Measurements from ENCODE around the gene EN2. TPM values are rescaled to one million over a fixed set of nuclear protein-coding genes. Genes with fewer than 3 reads are reported as not detected.

The EN2 gene
- total RNA-seq, 2 experiments from 2014 or later: not detected

GRCh38 chr7:155449008-155449868 is 8.7 kb upstream of the EN2 start:
- H3K36me3 Mint-ChIP-seq (ENCODE audit: low read depth): no peaks in the 10 kb centered on the region
- H3K27me3 Mint-ChIP-seq: peaks cover 67% of the 10 kb centered on the region

GRCh38 chr7:155449869-155450557 is 7.9 kb upstream of the EN2 start:
- Mint-ChIP-seq H3K4me3 (no peak overlapping the region), H3K27me3 (peaks cover 66% of the 10 kb centered on the region), H3K9me3 (no peaks in the 10 kb centered on the region), H3K36me3 (ENCODE audit: low read depth) (no peaks in the 10 kb centered on the region), H3K4me1 (ENCODE audit: low read depth) (peaks cover 18% of the 10 kb centered on the region), H3K27ac (no peak overlapping the region)
- DNase-seq: no peak
- Histone ChIP-seq H3K27ac (ENCODE audit: low read depth in 1 of 2, low read length in 2 of 2) (no peak overlapping the region), H3K4me3 (ENCODE audit: low read length) (no peak overlapping the region), H3K36me3 (ENCODE audit: insufficient read depth, low read length) (no peaks in the 10 kb centered on the region), H3K4me1 (ENCODE audit: insufficient read depth, low read length) (peaks cover 7% of the 10 kb centered on the region), H3K9me3 (ENCODE audit: control insufficient read depth in 1 of 2, insufficient read depth in 1 of 2, low read length in 2 of 2) (peaks cover 0 to 43% of the 10 kb centered on the region in 2 experiments), H3K27me3 (ENCODE audit: control insufficient read depth in 1 of 2, insufficient read depth in 2 of 2, low read length in 2 of 2) (peaks cover 66 to 70% of the 10 kb centered on the region in 2 experiments)
- intact Hi-C loops (cut with DNase I, micrococcal nuclease): no loop called here
- ChIA-PET CTCF (no interaction called here), POLR2A (no interaction called here)
- no peak for TF ChIP-seq CTCF (IDR thresholded peaks at IDR 0.05)
- ATAC-seq (ENCODE audit: poor library complexity): no peak

More at GRCh38 chr7:155449008-155449868, 8.7 kb upstream of the EN2 start:
- Histone ChIP-seq H3K4me1 (ENCODE audit: insufficient read depth, low read length) (peaks cover 4% of the 10 kb centered on the region), H3K4me3 (ENCODE audit: low read length) (no peak overlapping the region), H3K27ac (ENCODE audit: low read depth in 1 of 2, low read length in 2 of 2) (no peak overlapping the region), H3K9me3 (ENCODE audit: control insufficient read depth in 1 of 2, insufficient read depth in 1 of 2, low read length in 2 of 2) (peaks cover 0 to 35% of the 10 kb centered on the region in 2 experiments), H3K27me3 (ENCODE audit: control insufficient read depth in 1 of 2, insufficient read depth in 2 of 2, low read length in 2 of 2) (peaks cover 58 to 63% of the 10 kb centered on the region in 2 experiments), H3K36me3 (ENCODE audit: insufficient read depth, low read length) (no peaks in the 10 kb centered on the region)
- no peaks in the 10 kb centered on the region for H3K9me3 Mint-ChIP-seq
- no peak for TF ChIP-seq CTCF (IDR thresholded peaks at IDR 0.05)
- H3K4me3 Mint-ChIP-seq: no peak overlapping the region
- DNase-seq: no peak
- intact Hi-C loops (cut with DNase I, micrococcal nuclease): no loop called here
- H3K27ac Mint-ChIP-seq: no peak overlapping the region
- H3K4me1 Mint-ChIP-seq (ENCODE audit: low read depth): peaks cover 12% of the 10 kb centered on the region
- CTCF ChIA-PET: no interaction called here
- no peak for ATAC-seq (ENCODE audit: poor library complexity)
- POLR2A ChIA-PET: no interaction called here

- no peak overlapping the region for H3K27ac Mint-ChIP-seq
- ChIA-PET CTCF (no interaction called here), POLR2A (no interaction called here)
- H3K4me3 ChIP-seq (ENCODE audit: low read length): no peak overlapping the region
- TF ChIP-seq CTCF (IDR thresholded peaks at IDR 0.05): no peak
- H3K4me3 Mint-ChIP-seq: no peak overlapping the region
- no peaks in the 10 kb centered on the region for H3K36me3 ChIP-seq (ENCODE audit: insufficient read depth, low read length)
- intact Hi-C loops (cut with DNase I, micrococcal nuclease): no loop called here
- peaks cover 0 to 46% of the 10 kb centered on the region in 2 experiments for H3K9me3 ChIP-seq (ENCODE audit: control insufficient read depth in 1 of 2, insufficient read depth in 1 of 2, low read length in 2 of 2)
- no peak overlapping the region for H3K27ac ChIP-seq (ENCODE audit: low read depth in 1 of 2, low read length in 2 of 2)
- no peaks in the 10 kb centered on the region for H3K36me3 Mint-ChIP-seq (ENCODE audit: low read depth)
- peaks cover 18% of the 10 kb centered on the region for H3K4me1 Mint-ChIP-seq (ENCODE audit: low read depth)
- peaks cover 71 to 72% of the 10 kb centered on the region in 2 experiments for H3K27me3 ChIP-seq (ENCODE audit: control insufficient read depth in 1 of 2, insufficient read depth in 2 of 2, low read length in 2 of 2)
- no peaks in the 10 kb centered on the region for H3K9me3 Mint-ChIP-seq
- peaks cover 67% of the 10 kb centered on the region for H3K27me3 Mint-ChIP-seq
- H3K4me1 ChIP-seq (ENCODE audit: insufficient read depth, low read length): peaks cover 7% of the 10 kb centered on the region
- ATAC-seq (ENCODE audit: poor library complexity): no peak
- DNase-seq: no peak
Observed at GRCh38 chr7:155450558-155450969, 7.4 kb upstream of the EN2 start.

Measured in CD4-positive, alpha-beta T cell (primary cell).